M059J (cell line): ENCODE results near the gene CELF5. TPM values are rescaled to one million over a fixed set of nuclear protein-coding genes. Genes with fewer than 3 reads are reported as not detected.
"Not testable (repeated sequence)": the region's sequence is repeated elsewhere in the genome, so short reads cannot be mapped to it uniquely, and the experiment has no call there.

Source experiments
- DNase-seq: peaks from one replicate; pipeline ENCODE4 v3.0.0-alpha.2; 2012; ENCODE audit warnings: low read depth
- total RNA-seq: library from RNA; depleted of rRNA; stranded (reverse); fragments of >200 nt; shearing (Covaris generic); gene quantifications from 2 replicates; pipeline ENCODE4 v1.2.3, GENCODE V29; 2014

CELF5 gene
- total RNA-seq, 1 experiment from 2014 or later = not detected

DNA sequence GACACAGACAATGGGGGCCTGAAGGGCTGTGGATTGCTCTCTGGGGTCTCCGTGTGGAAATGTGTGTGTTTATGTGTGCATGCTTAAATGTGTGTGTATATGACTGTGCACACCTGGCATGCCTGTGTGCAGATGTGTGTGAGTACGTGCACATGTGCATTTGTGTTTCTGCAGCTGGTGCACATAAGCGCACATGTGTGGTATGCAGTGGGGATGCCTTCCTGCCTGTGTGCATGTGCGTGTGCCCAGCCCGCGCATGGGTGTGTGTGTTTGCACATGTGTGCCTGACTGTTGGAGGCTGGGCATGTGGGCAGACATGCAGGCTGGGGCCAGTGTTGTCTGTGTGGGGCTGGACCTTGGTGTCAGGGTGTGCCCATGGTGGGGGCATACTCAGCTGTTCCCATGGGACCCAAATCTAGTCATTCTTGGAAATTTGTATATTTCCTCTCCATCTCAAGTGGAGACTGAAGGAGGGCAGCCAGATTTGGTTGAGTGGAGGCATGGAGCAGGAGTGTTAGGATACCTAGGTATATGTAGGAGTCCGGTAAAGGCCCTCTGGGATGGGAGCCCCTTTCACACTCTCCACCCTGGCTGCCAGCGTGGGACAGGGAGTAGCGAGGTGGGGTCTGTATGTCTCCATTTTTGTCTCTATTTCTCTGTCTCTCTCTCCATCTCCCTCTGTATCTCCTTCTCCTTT lies 49.9 kb downstream of the CELF5 start:
- no peak for DNase-seq

DNA sequence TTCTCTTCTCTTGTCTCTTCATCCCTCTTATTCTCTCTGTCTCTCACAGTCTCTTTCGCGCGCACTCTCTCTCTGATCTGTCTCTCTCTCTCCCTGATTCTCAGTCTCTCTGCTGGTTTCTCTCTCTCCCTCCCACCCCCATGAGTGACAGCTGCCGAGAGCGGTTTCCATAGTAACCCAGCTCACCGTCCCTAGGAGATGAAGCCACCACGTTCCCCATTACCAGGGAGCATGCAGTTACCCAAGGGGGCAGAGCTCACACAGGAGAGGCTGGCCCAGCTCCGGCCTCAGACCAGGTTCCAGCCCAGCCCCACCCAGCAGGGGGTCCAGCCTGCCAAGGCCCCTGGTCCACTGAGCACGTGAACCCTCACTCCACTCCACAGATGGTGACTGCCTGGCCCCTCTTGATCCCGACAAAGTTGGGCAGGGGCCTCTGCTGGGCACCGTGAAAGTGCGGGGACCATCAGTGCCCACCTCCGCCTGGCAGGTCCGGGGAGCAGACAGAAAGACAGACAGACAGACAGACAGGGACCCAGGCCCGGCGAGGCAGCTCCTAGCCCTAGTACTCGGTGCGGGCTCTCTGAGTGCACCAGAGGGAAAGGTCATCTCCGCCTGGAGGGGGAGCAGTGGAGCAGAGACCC lies 50.6 kb downstream of the CELF5 start:
- DNase-seq = peak; percentile 44

DNA sequence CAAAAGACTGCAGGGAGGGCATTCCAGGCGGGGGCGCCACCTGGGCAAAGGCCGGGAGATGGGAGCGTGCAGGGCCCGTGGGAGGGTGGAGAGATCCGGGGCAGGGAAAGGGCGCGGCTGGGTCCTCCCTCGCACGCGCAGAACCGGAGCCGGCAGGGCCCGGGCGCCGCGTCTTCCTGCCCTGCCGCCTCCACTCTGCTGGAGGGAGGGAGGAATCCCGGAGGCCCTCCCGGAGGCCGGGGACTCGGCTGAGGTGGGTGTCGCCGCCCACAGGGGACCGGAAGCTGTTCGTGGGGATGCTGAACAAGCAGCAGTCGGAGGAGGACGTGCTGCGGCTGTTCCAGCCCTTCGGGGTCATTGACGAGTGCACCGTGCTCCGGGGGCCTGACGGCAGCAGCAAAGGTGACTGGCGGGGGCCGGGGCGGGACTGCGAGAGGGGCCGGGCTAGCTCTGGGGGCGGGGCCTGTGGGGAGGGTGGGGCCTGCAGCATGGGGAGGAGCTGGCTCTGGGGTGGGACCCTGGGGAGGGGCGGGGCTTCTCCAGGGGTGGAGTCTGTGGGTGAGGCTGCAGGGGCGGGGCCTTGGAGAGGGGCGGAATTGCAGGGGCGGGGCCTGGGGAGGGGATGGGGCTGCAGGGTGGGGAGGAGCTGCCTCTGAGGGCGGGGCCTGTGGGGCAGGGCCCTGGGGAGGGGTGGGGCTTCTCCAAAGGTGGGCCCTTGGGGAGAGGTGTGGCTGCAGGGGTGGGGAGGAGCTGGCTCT lies 51.3 kb downstream of the CELF5 start:
- peak; percentile 69 for DNase-seq

DNA sequence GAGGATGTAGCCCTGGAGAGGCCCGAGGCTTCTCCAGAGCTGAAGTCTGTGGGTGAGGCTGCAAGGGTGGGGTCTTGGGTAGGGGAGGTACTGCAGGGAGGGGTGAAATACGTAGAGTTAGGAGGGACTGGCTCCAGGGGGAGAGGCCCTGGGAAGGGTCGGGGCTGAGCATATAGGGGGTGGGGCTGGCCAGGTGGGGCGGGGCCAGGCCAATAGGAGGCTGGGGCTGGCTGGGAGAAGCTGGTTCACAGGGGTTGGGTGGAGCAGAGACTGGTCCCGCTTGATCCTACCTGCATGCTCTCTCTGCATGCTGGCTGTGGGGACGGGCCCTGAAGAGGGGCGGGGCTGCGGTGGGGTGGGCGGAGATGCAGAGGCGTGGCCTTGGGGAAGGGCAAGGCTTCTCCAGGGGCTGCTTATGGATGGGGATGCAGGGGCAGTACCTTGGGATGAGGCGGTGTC lies 51.9 kb downstream of the CELF5 start:
- peak; percentile 43 for DNase-seq

DNA sequence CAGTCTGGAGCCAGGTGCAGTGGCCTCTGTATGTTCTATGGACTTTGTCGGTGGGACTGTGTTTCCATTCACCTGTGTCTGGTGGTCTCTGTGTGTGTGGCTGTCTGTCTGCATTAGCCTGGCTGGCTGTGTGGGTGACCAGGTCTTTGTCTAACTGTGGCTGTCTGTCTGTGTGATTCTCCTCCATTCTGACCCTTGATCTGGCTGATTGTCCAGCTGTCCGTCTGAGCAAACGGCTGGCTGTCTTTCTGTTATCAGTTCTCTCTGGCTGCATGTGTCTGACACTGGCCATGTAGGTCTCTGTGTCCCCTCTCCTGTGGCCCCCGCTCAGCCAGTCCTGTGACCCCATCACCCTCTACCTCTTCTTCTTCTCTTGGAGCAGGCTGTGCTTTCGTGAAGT lies 53.2 kb downstream of the CELF5 start:
- DNase-seq = no peak

DNA sequence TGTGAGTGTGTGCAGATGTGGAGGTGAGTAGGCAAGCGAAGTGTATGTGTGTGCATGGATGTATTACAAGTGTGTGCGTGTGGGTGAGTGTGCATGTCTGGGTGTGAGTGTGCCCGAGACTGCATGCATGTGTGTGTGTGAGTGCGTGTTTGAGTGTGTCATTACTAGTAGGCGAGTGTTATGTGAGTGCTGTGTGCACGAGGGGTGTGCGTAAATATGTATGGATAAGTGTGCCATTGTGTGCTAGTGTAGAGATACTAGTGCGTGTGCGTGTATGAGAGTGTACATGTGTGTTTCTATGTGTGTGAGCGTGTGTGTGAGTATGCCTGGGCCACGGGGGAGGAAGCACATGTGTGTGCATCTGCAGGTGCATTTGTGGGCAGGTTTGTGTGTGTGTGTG lies 53.8 kb downstream of the CELF5 start:
- DNase-seq = no peak

DNA sequence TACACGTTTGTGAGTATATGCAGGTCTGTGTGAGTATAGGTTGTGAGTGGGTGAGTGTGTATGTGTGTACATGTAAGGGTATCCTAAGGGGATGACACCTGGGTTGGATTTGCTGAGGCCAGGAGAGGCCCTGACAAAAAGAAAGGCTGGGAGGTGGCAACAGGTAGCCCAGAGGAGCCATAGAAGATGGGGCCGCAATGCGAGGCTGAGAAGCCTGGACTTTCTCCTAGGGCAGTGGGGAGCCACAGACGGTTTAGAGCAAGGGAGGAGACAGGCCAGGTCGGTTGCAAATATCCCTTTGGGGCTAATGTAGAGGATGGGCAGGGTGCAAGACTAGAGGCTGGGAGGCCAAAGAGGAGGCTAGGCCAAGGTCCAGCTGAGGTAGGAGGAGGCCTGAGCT lies 54.3 kb downstream of the CELF5 start:
- no peak for DNase-seq

DNA sequence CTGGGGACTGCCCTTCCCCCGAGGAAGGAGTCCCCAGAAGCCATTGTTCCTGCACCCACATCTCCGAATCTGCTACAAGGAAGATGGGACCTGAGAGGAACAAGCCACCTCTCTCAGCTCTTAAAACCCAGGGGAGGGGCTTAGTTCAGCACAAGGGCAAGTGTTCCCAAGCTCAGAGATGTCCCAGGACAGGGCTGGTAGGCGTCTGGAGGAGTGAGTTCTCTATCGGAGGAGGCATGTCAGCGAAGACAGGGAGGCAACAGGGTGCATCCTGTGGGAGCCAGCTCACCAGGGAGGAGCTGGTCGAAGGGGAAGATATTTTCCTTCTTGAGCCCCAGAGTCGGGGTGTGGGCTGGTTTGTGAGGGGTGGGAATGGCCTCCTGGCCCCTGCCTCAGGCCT lies 54.8 kb downstream of the CELF5 start:
- no peak for DNase-seq

DNA sequence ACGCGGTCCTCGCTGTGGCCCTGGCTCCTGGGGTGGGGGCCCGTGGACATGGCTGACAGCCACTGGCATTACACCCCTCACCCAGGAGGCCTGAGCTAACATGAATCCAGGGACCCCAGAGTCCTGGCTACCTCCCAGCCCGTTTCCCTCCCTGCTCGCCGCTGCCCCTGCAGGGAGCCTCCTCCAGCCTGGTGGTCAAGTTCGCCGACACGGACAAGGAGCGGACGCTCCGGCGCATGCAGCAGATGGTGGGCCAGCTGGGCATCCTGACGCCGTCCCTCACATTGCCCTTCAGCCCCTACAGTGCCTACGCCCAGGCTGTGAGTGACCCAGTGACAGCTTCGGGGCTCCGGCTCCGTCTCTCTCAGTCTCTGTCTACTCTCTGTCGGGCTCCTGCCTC lies 56.6 kb downstream of the CELF5 start:
- no peak for DNase-seq

DNA sequence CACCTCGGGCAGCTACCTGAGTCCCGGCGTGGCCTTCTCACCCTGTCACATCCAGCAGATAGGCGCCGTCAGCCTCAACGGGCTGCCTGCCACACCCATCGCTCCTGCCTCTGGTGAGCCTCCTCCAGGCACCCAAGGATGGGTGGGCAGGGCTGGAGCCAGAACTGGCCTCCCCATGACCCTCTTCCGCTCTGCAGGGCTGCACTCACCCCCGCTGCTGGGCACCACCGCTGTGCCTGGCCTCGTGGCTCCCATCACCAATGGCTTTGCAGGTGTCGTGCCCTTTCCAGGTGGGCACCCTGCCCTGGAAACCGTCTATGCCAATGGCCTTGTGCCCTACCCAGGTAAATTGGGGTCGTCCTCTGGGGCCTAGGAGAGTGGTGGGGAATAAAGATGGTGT lies 57.7 kb downstream of the CELF5 start:
- DNase-seq = no peak

DNA sequence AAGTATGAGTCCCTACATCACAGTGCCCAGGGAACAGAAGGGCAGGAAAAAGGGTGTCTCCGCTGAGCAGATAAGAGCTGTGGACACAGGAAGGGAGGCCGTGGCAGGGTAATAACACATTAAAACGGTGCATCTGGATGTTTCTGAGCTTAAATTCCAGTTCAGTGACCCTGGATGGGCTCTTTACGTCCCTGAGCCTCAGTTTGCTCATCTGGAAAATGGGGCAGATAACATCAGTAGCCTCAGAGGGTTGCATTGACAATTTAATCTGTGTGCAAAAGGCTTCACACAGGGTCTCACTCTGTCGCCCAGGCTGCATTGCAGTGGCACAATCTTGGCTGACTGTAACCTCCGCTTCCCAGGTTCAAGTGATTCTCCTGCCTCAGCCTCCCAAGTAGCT lies 58.1 kb downstream of the CELF5 start:
- DNase-seq = no peak

DNA sequence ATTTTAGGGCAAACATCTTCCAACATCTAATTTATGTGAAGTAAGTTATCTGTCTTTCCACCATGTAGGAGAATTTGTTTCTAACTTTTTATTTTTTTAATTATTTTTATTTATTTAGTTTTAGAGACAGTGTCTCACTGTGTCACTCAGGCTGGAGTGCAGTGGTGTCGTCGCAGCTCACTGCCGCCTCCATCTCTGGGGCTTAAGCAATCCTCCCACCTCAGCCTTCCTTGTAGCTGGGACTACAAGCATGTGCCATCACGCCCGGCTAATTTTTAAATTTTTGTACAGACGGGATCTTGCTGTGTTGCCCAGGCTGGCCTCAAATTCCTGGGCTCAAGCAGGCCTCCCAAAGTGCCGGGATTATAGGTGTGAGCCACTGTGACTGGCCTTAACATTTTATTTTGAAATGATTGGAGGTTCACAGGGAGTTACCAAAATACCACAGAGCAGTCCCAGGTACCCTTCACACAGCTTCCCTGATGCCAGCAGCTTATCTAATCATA lies 58.8 kb downstream of the CELF5 start:
- DNase-seq = no peak

DNA sequence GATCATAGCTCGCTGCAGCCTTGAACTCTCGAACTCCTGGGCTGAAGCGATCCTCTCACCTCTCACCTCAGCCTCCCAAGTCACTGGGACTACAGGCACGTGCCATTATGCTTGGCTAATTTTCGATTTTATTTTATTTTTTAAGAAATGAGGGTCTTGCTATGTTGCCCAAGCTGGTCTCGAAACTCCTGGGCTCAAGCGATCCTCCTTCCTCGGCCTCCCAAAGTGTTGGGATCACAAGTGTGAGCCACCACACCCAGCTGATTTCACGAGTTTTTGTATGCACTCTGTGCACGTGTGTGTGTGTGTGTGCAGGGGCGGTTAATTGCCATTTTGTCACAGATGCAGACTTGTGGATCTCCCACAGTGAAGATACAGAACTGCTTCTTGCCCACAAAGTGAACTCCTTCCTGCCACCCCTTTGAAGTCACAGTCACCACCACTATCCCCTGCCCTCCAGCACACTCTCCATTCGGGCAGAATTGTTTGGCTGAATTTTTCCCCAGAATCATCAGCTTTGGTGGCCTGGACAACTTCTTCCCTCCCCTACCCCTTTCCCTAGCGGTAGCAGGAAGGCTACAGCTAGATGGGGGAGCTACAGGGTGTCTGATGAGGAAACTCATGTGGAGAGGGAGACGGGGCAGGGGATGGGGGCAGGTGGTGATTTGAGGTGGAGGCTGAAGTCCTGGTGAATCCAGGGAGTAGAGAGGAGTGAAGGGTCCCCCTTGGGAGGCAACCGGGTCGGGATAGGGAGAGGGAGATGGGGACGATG lies 59.6 kb downstream of the CELF5 start:
- no peak for DNase-seq

DNA sequence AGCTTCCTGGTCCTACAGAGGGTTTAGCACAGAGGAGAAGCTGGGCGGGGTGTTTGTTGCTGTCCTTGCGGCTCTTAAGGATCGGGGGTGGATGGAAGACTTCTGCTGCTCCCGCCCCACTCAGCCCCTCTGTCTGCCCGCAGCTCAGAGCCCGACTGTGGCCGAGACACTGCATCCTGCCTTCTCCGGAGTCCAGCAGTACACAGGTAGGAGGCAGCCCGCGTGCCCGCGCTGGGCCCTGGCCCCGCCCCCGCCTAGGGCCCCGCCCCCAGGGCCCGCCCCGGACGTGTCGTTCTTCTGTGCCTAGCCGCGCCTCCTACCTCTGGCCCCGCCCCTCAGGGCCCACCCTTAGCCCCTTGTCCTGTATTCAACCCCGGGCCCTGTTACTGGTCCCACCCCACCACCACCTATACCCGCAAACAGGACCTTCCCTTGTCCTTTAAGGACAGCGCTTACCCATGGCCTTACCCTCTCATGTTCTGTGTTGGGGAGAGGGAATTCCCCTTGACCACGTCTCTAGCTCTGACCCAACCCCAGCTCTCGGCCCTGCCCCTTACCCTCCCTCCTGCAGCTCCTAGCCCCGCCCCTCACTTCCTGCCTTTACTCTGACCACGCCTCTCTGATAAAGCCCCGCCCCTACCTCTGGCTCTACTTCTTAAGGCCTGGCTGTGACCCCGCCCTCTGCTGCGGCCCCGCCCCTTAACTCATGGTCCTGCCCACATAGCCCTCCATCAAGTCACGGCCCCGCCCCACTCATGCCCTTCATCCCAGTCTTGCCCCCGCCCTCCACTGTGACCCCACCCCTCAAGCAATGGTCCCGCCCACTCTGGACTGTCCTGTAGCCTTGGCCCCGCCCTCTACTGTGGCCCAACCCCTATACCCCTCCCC lies 60.5 kb downstream of the CELF5 start:
- peak; percentile 59 for DNase-seq

DNA sequence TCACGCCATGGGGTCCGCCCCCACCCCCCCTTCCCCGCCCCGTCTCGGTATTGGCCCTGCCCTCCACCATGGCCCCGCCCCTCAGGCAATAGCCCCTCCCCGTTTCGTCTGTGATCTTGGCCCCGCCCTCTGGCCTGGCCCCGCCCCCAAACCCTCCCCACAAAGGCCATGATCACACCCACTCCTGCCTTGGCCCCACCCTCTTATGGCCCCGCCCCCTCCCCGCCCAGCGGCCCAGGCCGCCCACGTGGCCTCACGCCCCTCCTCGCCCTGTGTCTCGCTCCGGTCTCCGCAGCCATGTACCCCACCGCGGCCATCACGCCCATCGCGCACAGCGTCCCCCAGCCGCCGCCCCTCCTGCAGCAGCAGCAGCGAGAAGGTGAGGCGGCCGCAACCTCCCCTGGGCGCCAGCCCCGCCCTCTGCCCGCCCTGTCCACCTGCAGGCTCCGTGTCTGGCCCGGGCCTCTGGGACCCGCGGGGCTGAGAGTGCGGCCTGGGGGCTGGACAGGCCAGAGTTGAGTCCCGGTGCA lies 61.3 kb downstream of the CELF5 start:
- no peak for DNase-seq

DNA sequence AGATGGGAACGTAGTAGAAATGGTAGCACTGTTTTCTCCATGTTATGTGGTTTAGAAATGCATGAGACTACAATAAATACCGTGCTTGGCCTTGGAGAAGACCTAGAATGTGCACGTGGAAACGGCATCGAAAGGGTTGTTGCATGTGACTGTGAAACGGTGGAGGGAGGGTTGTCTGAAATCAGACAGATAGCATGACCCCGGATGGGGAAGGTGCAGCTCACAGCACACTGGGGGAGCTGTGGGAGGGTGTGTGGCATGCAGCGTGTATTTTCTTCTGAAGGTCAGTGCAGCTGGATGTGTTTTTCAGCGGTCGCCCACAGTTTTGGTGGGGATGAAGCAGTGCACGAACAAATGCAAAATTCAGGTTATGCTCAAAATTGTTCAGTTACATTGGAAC lies 63.4 kb downstream of the CELF5 start:
- DNase-seq = no peak

DNA sequence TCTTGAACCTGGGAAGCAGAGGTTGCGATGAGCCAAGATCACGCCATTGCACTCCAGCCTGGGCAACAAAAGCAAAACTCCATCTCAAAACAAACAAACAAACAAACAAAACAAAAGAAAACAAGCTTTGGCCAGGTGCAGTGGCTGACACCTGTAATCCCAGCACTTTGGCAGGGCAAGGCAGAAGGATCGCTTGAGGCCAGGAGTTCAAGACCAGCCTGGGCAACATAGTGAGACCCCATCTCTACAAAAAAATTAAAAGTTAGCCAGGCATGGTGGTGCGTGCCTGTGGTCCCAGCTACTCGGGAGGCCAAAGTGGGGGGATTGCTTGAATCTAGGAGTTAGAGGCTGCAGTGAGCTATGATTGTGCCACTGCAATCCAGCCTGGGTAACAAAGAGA lies 64.0 kb downstream of the CELF5 start:
- DNase-seq = not testable (repeated sequence)

DNA sequence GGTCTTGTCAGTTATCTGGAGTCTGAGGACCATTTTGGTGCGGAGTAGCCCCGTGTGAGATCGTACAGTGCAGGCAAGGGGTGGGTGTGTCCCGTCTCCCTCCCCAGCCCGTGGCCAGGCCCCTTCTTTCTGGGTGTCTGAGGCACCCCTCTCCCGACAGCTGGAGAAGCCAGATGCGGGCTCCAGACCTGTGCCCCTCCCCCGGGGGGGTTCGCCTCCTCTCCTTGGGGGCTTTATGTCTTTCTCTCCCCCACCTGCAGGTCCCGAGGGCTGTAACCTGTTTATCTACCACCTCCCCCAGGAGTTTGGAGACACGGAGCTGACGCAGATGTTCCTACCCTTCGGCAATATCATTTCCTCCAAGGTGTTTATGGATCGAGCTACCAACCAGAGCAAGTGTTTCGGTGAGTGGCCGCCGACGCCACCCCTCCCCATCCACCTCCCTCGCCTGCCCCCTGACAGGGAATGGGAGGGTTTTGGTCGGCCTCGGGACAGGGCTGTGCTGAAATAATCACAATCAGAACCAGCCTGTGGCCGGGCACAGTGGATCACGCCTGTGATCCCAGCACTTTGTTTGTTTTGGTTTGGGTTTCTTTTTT lies 65.6 kb downstream of the CELF5 start:
- DNase-seq = no peak

DNA sequence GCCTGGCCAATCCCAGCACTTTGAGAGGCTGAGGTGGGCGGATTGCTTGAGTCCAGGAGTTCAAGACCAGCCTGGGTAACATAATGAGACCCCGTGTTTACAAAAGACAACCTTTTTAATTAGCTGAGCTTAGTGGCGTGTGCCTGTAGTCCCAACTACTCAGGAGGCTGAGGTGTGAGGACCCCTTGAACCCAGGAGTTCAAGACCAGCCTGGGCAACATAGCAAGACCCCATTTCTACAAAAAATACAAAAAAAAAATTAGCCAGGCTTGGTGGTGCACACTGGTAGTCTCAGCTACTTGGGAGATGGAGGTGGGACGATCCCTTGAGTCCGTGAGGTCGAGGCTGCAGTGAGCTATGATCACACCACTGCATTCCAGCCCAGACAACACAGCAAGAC lies 66.4 kb downstream of the CELF5 start:
- DNase-seq = not testable (repeated sequence)

DNA sequence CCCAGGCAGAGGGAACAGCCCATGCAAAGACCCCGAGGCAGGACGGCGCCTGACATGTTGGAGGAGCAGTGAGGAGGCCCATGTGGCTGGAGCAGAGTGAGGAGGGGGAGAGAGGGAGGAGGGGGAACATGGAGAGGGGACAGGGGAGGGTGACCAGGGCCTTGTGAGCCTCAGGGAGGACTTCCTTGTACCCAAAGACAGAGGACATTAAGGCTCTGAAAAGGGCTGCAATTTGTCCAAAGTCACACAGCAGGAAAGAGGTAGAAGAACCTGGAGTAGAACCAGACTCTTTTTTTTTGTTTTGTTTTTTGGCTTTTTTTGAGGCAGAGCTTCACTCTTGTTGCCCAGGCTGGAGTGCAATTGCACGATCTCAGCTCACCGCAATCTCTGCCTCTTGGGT lies 67.2 kb downstream of the CELF5 start:
- no peak for DNase-seq
